WERI-Rb-1 (cell line): ENCODE results near the gene UBXN2A.
"Not testable (repeated sequence)": the region's sequence is repeated elsewhere in the genome, so short reads cannot be mapped to it uniquely, and the experiment has no call there.

Source experiments
- DNase-seq: peaks from one replicate; pipeline ENCODE4 v3.0.0-alpha.2; 2020
- H3K27ac ChIP-seq: fragments of 250-450 bp; sonication (Bioruptor Pico); 2 replicates; pipeline ENCODE4 v1.5.1; 2020; ENCODE audit warnings: mild to moderate bottlenecking, moderate library complexity
- H3K27me3 ChIP-seq: fragments of 250-450 bp; sonication (Bioruptor Pico); 2 replicates; pipeline ENCODE4 v1.5.1; 2021; ENCODE audit warnings: mild to moderate bottlenecking, low read depth, moderate library complexity; ENCODE audit not compliant: insufficient read depth, severe bottlenecking
- H3K36me3 ChIP-seq: fragments of 250-450 bp; sonication (Bioruptor Pico); 2 replicates; pipeline ENCODE4 v1.5.1; 2020; ENCODE audit warnings: mild to moderate bottlenecking, moderate library complexity
- H3K4me3 ChIP-seq: 2 replicates; pipeline ENCODE4 v1.5.1; 2011; ENCODE audit warnings: low read depth, mild to moderate bottlenecking, control low read depth, low read length
- H3K9me3 ChIP-seq: fragments of 250-450 bp; sonication (Bioruptor Pico); 2 replicates; pipeline ENCODE4 v1.5.1; 2021; ENCODE audit warnings: mild to moderate bottlenecking, moderate library complexity; ENCODE audit not compliant: severe bottlenecking
- TF ChIP-seq, protein P1 (sequence below): IDR thresholded peaks from 2 replicates; pipeline ENCODE4 v1.5.1; 2011; ENCODE audit warnings: low read depth, mild to moderate bottlenecking, control low read depth, inconsistent platforms, low read length

The UBXN2A gene

DNA sequence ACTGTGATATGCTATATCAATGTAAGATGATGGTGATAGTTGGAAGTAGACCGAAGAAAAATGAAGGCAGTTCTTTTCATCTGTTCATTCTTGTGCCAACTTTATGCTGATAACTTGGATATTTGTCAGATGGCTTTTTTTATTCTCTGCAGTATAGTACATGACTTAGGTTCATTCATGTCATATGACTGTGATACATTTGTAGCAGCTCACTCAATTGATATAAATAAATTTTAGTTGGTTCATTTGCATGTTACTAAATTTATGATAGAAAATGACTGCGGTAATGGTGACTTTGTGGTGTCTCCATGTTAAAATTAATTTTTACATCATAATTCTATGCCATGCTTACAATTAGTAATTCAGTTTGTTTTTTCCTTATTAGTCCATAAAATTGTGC is 7.1 kb downstream of the UBXN2A start:
- Histone ChIP-seq H3K4me3 (no peak overlapping the region), H3K27ac (no peak overlapping the region), H3K36me3 (peaks cover 11% of the 10 kb centered on the region), H3K27me3 (no peaks in the 10 kb centered on the region), H3K9me3 (no peaks in the 10 kb centered on the region)
- TF ChIP-seq, protein P1, sequence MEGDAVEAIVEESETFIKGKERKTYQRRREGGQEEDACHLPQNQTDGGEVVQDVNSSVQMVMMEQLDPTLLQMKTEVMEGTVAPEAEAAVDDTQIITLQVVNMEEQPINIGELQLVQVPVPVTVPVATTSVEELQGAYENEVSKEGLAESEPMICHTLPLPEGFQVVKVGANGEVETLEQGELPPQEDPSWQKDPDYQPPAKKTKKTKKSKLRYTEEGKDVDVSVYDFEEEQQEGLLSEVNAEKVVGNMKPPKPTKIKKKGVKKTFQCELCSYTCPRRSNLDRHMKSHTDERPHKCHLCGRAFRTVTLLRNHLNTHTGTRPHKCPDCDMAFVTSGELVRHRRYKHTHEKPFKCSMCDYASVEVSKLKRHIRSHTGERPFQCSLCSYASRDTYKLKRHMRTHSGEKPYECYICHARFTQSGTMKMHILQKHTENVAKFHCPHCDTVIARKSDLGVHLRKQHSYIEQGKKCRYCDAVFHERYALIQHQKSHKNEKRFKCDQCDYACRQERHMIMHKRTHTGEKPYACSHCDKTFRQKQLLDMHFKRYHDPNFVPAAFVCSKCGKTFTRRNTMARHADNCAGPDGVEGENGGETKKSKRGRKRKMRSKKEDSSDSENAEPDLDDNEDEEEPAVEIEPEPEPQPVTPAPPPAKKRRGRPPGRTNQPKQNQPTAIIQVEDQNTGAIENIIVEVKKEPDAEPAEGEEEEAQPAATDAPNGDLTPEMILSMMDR = no peak
- no peak for DNase-seq

DNA sequence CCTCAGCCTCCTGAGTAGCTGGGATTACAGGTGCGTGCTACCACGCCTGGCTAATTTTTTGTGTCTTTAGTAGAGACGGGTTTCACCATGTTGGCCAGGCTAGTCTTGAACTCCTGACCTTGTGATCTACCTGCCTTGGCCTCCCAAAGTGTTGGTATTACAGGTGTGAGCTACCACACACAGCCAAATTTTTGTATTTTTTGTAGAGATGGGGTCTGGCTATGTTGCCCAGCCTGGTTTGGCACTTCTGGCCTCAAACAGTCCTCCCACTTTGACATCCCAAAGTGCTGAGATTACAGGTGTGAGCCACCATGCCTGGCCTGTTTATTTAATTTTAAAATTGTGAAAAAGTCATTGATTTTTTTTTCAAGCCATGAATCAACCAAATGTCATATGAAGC is 12.3 kb downstream of the UBXN2A start:
- H3K36me3 ChIP-seq, H3K27ac ChIP-seq, DNase-seq: not testable (repeated sequence)

DNA sequence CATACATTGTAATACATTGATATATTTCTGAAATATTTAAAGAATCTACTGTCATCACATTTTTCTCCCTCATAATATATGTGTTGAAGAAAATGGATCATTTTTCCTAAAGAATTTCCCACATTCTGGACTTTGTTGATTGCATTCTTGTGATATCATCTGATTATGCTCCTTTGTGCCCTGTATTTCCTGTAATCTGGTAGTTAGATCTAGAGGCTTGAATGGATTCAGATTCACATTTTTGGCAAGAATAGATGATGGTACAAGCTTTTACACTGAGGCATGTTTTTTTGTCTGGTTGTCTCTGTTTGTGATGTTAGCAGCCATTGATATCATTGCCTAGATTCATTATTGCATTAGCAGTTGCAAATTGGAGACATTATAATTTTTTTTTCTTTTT is 13.4 kb downstream of the UBXN2A start:
- TF ChIP-seq, protein P1 = no peak
- H3K27ac ChIP-seq = no peak overlapping the region
- H3K9me3 ChIP-seq = no peaks in the 10 kb centered on the region

More for the DNA sequence above, 12.3 kb downstream of the UBXN2A start:
- H3K4me3 ChIP-seq, H3K9me3 ChIP-seq, H3K27me3 ChIP-seq: not testable (repeated sequence)

DNA sequence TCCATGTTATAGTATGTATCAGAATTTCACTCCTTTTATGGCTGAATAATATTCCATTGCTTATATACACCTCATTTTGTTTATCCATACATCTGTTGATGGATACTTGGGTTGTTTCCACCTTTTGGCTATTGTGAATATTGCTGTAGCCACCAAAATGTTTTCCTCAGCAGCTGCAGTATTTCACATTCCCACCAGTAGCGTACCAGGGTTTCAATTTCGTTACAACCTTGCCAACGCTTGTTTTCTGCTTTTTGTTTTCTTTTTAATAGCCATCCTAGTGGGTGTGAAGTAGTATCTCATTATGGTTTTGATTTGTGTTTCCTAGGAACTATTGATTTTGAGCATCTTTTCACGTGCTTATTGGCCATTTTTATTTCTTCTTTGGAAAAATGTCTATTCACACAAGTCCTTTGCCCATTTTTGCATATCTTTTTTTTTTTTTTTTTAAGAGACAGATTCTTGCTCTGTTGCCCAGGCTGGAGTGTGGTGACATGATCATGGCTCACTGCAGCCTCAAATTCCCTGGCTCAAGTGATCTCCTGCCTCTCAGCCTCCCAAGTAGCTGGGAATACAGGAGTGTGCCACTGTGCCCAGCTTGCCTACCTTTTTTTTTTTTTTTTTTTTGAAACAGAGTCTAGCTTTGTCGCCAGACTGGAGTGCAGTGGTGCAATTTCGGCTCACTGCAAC is 14.2 kb downstream of the UBXN2A start:
- H3K4me3 ChIP-seq = no peak overlapping the region
- no peaks in the 10 kb centered on the region for H3K9me3 ChIP-seq
- no peak for DNase-seq

More for the DNA sequence above, 13.4 kb downstream of the UBXN2A start:
- Histone ChIP-seq H3K36me3 (peaks cover 6% of the 10 kb centered on the region), H3K4me3 (no peak overlapping the region), H3K27me3 (no peaks in the 10 kb centered on the region)
- no peak for DNase-seq

DNA sequence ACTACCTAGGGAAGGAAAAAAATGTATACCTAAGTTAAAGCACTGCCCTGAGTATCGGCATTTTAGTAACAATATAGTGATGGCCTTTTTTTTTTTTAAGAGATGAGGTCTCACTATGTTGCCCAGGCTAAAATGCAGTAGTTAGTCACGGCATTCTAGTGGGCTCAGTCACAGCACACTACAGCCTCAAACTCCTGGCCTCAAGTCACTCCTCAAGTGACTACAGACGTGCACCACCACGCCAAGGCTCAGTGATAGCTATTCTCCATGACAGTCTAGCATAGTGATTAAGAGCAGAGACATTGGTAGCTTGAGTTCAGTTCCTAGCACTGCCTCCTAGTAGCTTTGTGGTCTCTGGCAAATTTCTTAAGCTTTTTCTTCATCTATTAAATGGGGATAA is 27.6 kb downstream of the UBXN2A start:
- TF ChIP-seq, protein P1 = no peak
- Histone ChIP-seq H3K27ac (no peak overlapping the region), H3K27me3 (no peaks in the 10 kb centered on the region), H3K4me3 (no peak overlapping the region), H3K9me3 (no peaks in the 10 kb centered on the region), H3K36me3 (peaks cover 42% of the 10 kb centered on the region)
- DNase-seq = no peak

More for the DNA sequence above, 14.2 kb downstream of the UBXN2A start:
- Histone ChIP-seq H3K27me3 (no peaks in the 10 kb centered on the region), H3K27ac (no peak overlapping the region), H3K36me3 (peaks cover 14% of the 10 kb centered on the region)
- TF ChIP-seq, protein P1 = no peak

DNA sequence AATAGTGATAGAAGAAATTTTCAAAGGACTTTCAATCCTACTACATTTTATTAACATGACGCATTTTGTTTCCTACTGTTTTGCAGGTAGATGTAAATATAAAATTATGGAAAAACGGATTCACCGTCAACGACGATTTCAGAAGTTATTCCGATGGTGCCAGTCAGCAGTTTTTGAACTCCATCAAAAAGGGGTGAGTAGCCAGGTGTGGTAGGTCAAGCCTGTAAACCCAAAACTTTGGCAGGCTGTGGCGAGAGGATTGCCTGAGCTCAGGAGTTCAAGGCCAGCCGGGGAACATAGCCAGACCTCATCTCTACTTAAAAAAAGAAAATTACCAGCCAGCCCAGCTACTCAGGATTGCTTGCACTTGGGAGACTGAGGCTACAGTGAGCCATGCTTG is 36.6 kb downstream of the UBXN2A start:
- Histone ChIP-seq H3K27me3 (no peaks in the 10 kb centered on the region), H3K36me3 (peaks cover 62% of the 10 kb centered on the region), H3K9me3 (no peaks in the 10 kb centered on the region), H3K4me3 (no peak overlapping the region), H3K27ac (no peak overlapping the region)
- DNase-seq = no peak
- TF ChIP-seq, protein P1 = no peak
